ENCODE measurements around the gene RNF148. TPM values are rescaled to one million over a fixed set of nuclear protein-coding genes. Genes with fewer than 3 reads are reported as not detected.

RNF148 gene, protein sequence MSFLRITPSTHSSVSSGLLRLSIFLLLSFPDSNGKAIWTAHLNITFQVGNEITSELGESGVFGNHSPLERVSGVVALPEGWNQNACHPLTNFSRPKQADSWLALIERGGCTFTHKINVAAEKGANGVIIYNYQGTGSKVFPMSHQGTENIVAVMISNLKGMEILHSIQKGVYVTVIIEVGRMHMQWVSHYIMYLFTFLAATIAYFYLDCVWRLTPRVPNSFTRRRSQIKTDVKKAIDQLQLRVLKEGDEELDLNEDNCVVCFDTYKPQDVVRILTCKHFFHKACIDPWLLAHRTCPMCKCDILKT
- total RNA-seq = 0.30 TPM

GRCh38 chr7:122702872-122703510, at the start of gene RNF148:
RNF148 (minus strand) TSS chr7:122702922; CDS start chr7:122702750, 172 bp downstream.
- DNase-seq (ENCODE audit: low spot score) (no peak), ATAC-seq (no peak)

DNA sequence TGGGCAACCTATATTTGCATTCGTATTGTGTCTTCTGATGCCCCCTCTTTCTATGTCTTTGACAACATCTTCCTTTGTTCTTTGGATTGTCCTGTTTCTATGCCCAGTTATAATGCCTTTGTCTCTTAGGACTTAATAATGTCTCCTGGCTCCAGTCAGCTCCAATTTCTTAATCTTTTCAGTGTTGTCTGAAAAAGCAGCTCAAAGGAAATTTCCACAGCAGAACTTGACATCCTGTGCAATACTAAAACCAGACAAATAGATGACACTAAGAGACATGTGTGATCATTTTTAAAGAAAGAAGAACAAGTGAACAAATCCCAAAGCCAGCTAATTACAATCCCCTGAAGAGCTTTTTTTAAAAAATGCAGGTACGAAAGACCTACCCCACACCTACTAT, 47.7 kb upstream of the RNF148 start:
- ATAC-seq (no peak), DNase-seq (ENCODE audit: low spot score) (no peak)

DNA sequence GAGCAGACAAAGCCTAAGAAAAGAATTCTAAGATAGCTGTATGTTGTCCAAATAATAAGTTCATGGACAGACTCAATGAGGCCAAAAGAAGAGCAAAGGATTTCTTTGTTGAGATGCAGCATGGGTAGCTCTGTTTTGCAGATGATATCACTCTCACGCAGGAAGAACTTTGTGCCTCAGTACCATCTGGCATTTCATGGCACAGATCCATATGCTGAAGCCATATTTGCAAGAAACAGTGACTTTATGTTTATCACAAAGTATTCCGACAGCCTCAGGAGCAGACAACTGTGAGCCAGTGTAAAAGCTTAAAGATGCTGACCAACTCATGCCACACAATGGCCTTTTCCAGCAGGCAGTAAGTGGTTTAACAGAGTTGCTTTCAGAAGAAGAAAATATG, 45.5 kb upstream of the RNF148 start:
- no peak for DNase-seq (ENCODE audit: low spot score)

DNA sequence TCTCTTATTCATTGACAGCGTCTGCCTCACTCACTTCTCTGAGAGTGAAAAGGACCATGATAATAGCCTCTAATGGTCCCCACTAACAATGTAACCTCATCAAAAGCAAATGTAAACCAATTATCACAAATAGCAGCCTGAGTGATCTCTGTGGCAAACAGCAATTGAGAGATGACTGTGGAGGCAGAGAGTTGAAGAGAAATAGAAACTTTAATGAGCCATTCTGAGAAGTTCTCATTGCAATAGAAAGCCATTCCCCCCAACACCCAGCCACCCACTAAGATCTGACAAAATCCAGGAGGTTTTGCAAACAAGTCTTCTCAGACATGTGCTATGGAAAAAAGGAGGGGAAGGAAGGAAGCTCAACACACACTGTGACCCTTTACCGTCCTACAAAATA, 44.2 kb upstream of the RNF148 start:
- ATAC-seq (no peak), DNase-seq (ENCODE audit: low spot score) (no peak)

More for the DNA sequence above, 45.5 kb upstream of the RNF148 start:
- ATAC-seq = no peak

GRCh38 chr7:122743211-122743610, 40.5 kb upstream of the RNF148 start:
- DNase-seq (ENCODE audit: low spot score) = no peak
- ATAC-seq = no peak

- ATAC-seq (no peak), DNase-seq (ENCODE audit: low spot score) (no peak)
These were observed 36.2 kb upstream of the RNF148 start for GRCh38 chr7:122738947-122739346.

DNA sequence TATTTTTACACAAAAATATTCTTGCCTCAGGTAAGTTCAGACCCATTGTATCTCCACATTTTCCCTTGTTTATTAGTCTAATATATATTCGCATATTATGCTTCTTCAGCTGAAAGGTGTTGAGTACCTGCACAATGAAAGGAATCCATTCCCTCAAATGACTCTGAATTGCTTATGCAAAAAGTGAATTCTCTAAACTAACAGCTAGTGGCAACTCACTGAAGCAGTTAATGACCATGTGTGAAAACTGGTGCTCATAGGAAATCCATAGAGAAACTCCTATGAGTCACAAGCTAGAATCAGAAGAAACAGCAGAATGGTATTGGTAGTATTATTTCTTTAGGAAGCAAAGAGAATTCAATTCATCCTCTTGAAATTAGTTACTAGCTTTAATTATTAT, 33.5 kb upstream of the RNF148 start:
- no peak for ATAC-seq

GRCh38 chr7:122727759-122728158, 25.0 kb upstream of the RNF148 start:
- ATAC-seq = no peak
- DNase-seq (ENCODE audit: low spot score) = no peak

More for the DNA sequence above, 33.5 kb upstream of the RNF148 start:
- no peak for DNase-seq (ENCODE audit: low spot score)

DNA sequence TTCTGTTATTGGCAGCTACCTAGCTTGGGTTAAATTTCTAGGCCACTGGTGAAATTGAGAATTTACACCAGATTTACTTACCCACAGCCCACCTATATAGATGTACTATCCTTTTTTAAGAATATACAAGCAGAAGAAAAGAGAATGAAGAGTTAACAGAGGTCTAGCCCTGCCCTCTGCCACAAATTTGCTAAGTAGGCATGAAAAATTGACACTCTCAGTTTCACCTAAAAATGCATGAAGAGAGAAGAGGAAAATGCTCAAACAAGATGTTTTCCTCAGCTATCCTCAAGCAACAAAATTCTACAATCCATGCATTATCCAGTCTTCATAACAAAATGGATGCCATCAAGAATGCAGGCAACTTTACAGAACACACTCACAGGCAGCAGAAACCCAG, 24.6 kb upstream of the RNF148 start:
- no peak for ATAC-seq

DNA sequence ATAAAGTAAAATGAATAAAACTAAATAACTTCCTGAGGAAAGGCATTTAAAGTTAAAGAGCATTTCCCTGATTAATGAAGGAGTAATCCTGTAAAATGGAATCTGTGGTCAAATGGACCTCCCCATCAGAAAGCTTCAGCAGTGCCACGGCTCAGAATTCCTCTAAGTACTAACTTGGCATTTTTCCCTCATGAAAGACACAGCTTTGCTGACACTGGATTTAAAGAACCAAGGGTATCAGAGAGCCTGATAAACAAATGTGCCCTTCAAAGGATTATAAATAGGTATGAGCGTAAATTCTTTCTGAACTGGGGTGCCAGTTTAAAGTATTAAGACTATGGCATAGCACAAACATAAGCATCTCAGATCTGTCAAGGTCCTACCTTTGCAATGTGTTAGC, 24.2 kb upstream of the RNF148 start:
- DNase-seq (ENCODE audit: low spot score) = no peak
- ATAC-seq = no peak

More for the DNA sequence above, 24.6 kb upstream of the RNF148 start:
- no peak for DNase-seq (ENCODE audit: low spot score)

- ATAC-seq (no peak), DNase-seq (ENCODE audit: low spot score) (no peak)
These were observed 21.6 kb upstream of the RNF148 start for GRCh38 chr7:122724366-122724765.

DNA sequence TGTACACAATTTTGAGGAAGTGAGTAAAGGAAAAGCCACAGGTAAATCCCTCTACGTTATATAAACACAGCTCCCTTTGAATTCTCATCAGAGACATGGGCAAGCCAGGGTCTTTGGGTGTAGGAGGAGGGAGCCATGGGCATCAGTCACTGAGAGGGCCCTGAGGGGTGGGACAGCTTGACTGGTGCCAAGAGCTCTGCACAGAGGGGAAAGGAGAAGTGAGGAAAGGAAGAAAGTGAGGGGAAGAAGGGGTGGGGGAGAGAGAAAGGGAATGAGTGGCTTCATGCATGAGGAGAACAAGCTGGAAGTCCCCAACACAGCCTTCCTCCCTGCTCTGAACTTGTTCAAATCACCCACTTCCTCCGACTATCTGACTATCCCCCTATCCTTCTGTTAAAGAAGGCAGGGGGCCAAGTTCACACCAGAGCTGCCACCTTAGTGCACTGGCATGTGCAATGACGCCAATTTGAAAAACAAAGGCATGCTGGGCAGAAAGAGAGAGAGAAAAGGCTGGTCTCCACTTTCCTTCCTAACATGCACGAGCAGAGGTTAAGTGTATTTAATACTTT, 16.4 kb upstream of the RNF148 start:
- no peak for ATAC-seq
- DNase-seq (ENCODE audit: low spot score) = no peak

GRCh38 chr7:122717356-122718089, 14.8 kb upstream of the RNF148 start:
- no peak for ATAC-seq

DNA sequence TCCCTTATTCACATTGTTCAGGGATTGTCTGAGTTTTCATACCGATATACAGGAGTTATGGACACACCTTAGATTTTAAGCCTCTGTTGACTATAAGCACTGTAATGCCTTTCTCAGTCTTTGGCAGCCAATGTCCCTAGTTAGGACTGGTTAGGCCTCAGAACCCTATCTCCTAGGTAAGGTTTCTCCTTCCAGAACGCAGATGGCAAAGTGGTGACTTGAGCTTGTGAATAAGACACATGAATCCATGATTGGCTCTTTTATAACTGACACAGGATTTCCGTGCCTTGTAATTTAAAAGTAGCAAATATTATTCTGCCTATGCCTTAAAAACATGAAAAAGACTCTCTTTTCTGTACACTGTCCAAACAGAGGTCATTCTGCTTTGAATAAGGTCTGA, 12.5 kb upstream of the RNF148 start:
- ATAC-seq = no peak
- DNase-seq (ENCODE audit: low spot score) = no peak

More at GRCh38 chr7:122717356-122718089, 14.8 kb upstream of the RNF148 start:
- DNase-seq (ENCODE audit: low spot score) = no peak

GRCh38 chr7:122710916-122711315, 8.2 kb upstream of the RNF148 start:
- no peak for DNase-seq (ENCODE audit: low spot score)
- ATAC-seq = no peak

DNA sequence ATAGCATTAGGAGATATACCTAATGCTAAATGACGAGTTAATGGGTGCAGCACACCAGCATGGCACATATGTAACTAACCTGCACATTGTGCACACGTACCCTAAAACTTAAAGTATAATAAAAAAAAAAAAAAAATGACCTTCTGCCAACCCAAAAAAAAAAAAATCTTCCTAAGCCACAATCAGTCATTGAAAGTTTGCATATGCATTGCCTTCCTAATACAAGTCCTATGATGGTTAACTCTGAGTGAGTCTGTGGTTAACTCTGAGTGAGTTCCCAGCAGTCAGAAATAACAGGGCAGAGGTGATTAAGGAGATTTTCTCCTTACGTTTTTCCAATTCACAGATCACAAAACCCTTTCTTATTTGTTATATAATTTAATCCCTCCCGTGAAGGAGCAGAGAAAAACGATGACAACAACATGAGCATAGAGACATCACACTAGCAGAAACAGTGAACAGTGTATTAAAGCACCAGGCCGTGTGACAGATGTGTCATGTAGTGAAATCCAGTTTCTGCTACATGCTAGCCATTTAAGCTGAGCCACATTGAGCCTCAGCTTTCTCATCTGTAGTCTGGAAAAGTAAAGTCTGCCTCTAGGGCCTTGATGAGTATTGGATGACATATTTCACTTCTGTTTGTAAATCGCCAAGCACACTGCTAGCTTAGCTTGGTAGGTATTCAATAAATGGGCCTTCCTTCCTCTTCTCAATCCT, 7.4 kb upstream of the RNF148 start:
- DNase-seq (ENCODE audit: low spot score) = no peak
- no peak for ATAC-seq

- DNase-seq (ENCODE audit: low spot score) (no peak), ATAC-seq (peak; percentile 46)
These were observed 4.1 kb upstream of the RNF148 start for GRCh38 chr7:122706836-122707235.

- DNase-seq (ENCODE audit: low spot score) (no peak), ATAC-seq (no peak)
These were observed 3.7 kb downstream of the RNF148 start, which contains the start of gene RNF133 for GRCh38 chr7:122699017-122699416. RNF133 (minus strand) TSS chr7:122699117; CDS start chr7:122698918, 199 bp downstream.

DNA sequence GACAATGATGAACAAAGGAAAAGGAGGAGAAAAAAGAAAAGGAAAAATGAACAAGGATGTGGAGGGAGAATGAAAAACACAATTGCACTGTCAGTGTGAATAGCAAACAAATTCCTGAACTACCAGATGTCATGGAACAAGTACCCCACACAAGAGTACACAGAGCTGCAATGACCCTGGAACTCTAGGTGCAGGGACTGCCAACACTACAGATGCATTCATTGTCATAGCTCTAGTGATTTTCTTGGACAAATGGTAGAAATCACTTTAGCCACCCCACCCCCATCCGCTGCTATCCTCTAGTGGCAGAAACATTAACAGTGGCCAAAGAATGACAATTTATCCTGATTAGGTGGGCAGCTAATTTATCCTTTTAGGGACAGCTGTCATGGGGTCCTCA, 6.9 kb downstream of the RNF148 start:
- ATAC-seq (no peak), DNase-seq (ENCODE audit: low spot score) (no peak)

- DNase-seq (ENCODE audit: low spot score) (no peak), ATAC-seq (no peak)
These were observed 8.0 kb downstream of the RNF148 start for GRCh38 chr7:122694697-122695096.
